SH-SY5Y (cell line): ENCODE results near the gene RGS17.

Experiments used
- GATA2 ChIP-seq: IDR thresholded peaks from 2 replicates; pipeline ENCODE4 v1.6.1; 2011; ENCODE audit warnings: mild to moderate bottlenecking, low read depth, low read length
- GATA3 ChIP-seq: IDR thresholded peaks from 2 replicates; pipeline ENCODE4 v1.6.1; 2011; ENCODE audit warnings: low read depth, mild to moderate bottlenecking, low read length, moderate library complexity

- TF ChIP-seq GATA2, result no peak
- TF ChIP-seq GATA3, result no peak
Observed at GRCh38 chr6:153092082-153093013, 38.7 kb downstream of the RGS17 start.
